Neural cell (in vitro differentiated cells): Measurements from ENCODE around the gene ANKDD1B. TPM values are rescaled to one million over a fixed set of nuclear protein-coding genes. Genes with fewer than 3 reads are reported as not detected.

ENCODE experiments used
- H2AFZ ChIP-seq: fragments of 200-600, 300-800 bp; sonication (generic), shearing (Covaris generic); 2 replicates; pipeline ENCODE4 v1.6.0; 2014; ENCODE audit warnings: low read depth, mild to moderate bottlenecking, antibody characterized with exemption, low read length, moderate library complexity
- H3F3A ChIP-seq: fragments of 200-600 bp; shearing (Covaris generic); 2 replicates; pipeline ENCODE4 v1.6.1; 2016; ENCODE audit warnings: mild to moderate bottlenecking, moderate library complexity, mixed read lengths, antibody characterized with exemption, low read length; ENCODE audit not compliant: insufficient read depth, poor library complexity, severe bottlenecking
- H3K27ac ChIP-seq: fragments of 200-600, 300-800 bp; sonication (generic), shearing (Covaris generic); 2 replicates; pipeline ENCODE4 v1.5.1; 2014; ENCODE audit warnings: mild to moderate bottlenecking, low read length, moderate library complexity
- H3K27me3 ChIP-seq: fragments of 300-800, 200-600 bp; sonication (generic), shearing (Covaris generic); 2 replicates; pipeline ENCODE4 v1.6.0; 2014; ENCODE audit warnings: mild to moderate bottlenecking, low read depth, low read length, moderate library complexity; ENCODE audit not compliant: insufficient read depth
- H3K36me3 ChIP-seq: fragments of 300-800, 200-600 bp; sonication (generic), shearing (Covaris generic); 2 replicates; pipeline ENCODE4 v1.5.1; 2014; ENCODE audit warnings: mild to moderate bottlenecking, antibody characterized with exemption, low read length, moderate library complexity; ENCODE audit not compliant: insufficient read depth
- H3K4me2 ChIP-seq: fragments of 300-800, 200-600 bp; sonication (generic), shearing (Covaris generic); 2 replicates; pipeline ENCODE4 v1.6.0; 2014; ENCODE audit warnings: mild to moderate bottlenecking, low read length
- H3K4me3 ChIP-seq: fragments of 300-800, 200-600 bp; sonication (generic), shearing (Covaris generic); 2 replicates; pipeline ENCODE4 v1.5.1; 2014; ENCODE audit warnings: mild to moderate bottlenecking, low read length, moderate library complexity
- H3K79me2 ChIP-seq: fragments of 200-600 bp; shearing (Covaris generic); replicated peaks from 2 replicates; pipeline ENCODE4 v1.6.0; 2014; ENCODE audit warnings: mild to moderate bottlenecking, low read length, moderate library complexity; ENCODE audit not compliant: insufficient read depth
- H3K9ac ChIP-seq: fragments of 300-800, 200-600 bp; sonication (generic), shearing (Covaris generic); 2 replicates; pipeline ENCODE4 v1.6.1; 2016; ENCODE audit warnings: mild to moderate bottlenecking, low read length, mixed read lengths
- H3K9me2 ChIP-seq: fragments of 200-600 bp; shearing (Covaris generic); 2 replicates; pipeline ENCODE4 v1.6.1; 2016; ENCODE audit warnings: mild to moderate bottlenecking, low read length, mixed read lengths; ENCODE audit not compliant: insufficient read depth
- H3K9me3 ChIP-seq: fragments of 200-600, 300-800 bp; sonication (generic), shearing (Covaris generic); 2 replicates; pipeline ENCODE4 v1.6.1; 2016; ENCODE audit warnings: mild to moderate bottlenecking, mixed run types, low read length, moderate library complexity, mixed read lengths
- H4K20me1 ChIP-seq: fragments of 200-600 bp; shearing (Covaris generic); 2 replicates; pipeline ENCODE4 v1.6.1; 2016; ENCODE audit warnings: mild to moderate bottlenecking, mixed run types; ENCODE audit not compliant: insufficient read depth
- CTCF ChIP-seq: fragments of 450-650 bp; IDR thresholded peaks from 2 replicates; pipeline ENCODE4 v1.5.1; 2014; ENCODE audit warnings: antibody characterized with exemption, mild to moderate bottlenecking, moderate library complexity; ENCODE audit not compliant: poor library complexity, severe bottlenecking
- EP300 ChIP-seq: fragments of 450-650 bp; conservative IDR thresholded peaks from 2 replicates; pipeline ENCODE4 v1.6.1; 2014; ENCODE audit warnings: antibody characterized with exemption, mild to moderate bottlenecking, moderate library complexity; ENCODE audit not compliant: poor library complexity, severe bottlenecking
- EZH2 ChIP-seq: fragments of 200-600, 300-800 bp; shearing (Covaris generic), sonication (generic); IDR thresholded peaks from 2 replicates; pipeline ENCODE4 v1.6.1; 2014; ENCODE audit warnings: antibody characterized with exemption, low read length, borderline replicate concordance, mild to moderate bottlenecking; ENCODE audit not compliant: insufficient read depth, poor library complexity, severe bottlenecking
- MXI1 ChIP-seq: fragments of 450-650 bp; conservative IDR thresholded peaks from 2 replicates; pipeline ENCODE4 v1.6.1; 2014; ENCODE audit warnings: antibody characterized with exemption, mild to moderate bottlenecking; ENCODE audit not compliant: poor library complexity, severe bottlenecking
- POLR2AphosphoS5 ChIP-seq: IDR thresholded peaks from 2 replicates; pipeline ENCODE4 v1.6.1; 2012
- RAD21 ChIP-seq: fragments of 450-650 bp; conservative IDR thresholded peaks from 2 replicates; pipeline ENCODE4 v1.6.1; 2014; ENCODE audit warnings: antibody characterized with exemption, mild to moderate bottlenecking, moderate library complexity
- REST ChIP-seq: IDR thresholded peaks from 2 replicates; pipeline ENCODE4 v1.6.1; 2012; ENCODE audit warnings: borderline replicate concordance
- SMC3 ChIP-seq: fragments of 450-650 bp; conservative IDR thresholded peaks from 2 replicates; pipeline ENCODE4 v1.6.1; 2014; ENCODE audit warnings: antibody characterized with exemption, mild to moderate bottlenecking, moderate library complexity; ENCODE audit not compliant: poor library complexity
- TAF1 ChIP-seq: IDR thresholded peaks from 2 replicates; pipeline ENCODE4 v1.6.1; 2012; ENCODE audit warnings: low read depth
- polyA plus RNA-seq: library from polyadenylated mRNA; depleted of rRNA; stranded (reverse); fragments of >200 nt; gene quantifications from 2 replicates; pipeline ENCODE4 v1.2.3, GENCODE V29; 2014

Gene ANKDD1B
- polyA plus RNA-seq, 1 donor from 2014 or later: 0.37 TPM

- Histone ChIP-seq H3K9ac (no peak overlapping the region), H3K27me3 (no peaks in the 10 kb centered on the region), H4K20me1 (no peaks in the 10 kb centered on the region), H3K4me3 (no peak overlapping the region), H3K9me3 (no peaks in the 10 kb centered on the region), H2AFZ (no peak overlapping the region), H3K9me2 (no peaks in the 10 kb centered on the region), H3K36me3 (no peaks in the 10 kb centered on the region), H3K27ac (no peak overlapping the region), H3K4me2 (no peak overlapping the region), H3F3A (no peaks in the 10 kb centered on the region), H3K79me2 (no peaks in the 10 kb centered on the region)
- TF ChIP-seq POLR2AphosphoS5: no peak
- no peak for TF ChIP-seq RAD21
- TF ChIP-seq EP300: no peak
- no peak for TF ChIP-seq SMC3
- TF ChIP-seq EZH2: no peak
Measured at GRCh38 chr5:75654693-75655295, 43.5 kb downstream of the ANKDD1B start.

- Histone ChIP-seq H3K27me3 (no peaks in the 10 kb centered on the region), H2AFZ (no peak overlapping the region), H3K9me2 (no peaks in the 10 kb centered on the region), H3F3A (no peaks in the 10 kb centered on the region), H3K4me2 (no peak overlapping the region), H3K9ac (no peak overlapping the region), H3K36me3 (no peaks in the 10 kb centered on the region), H4K20me1 (no peaks in the 10 kb centered on the region), H3K9me3 (no peaks in the 10 kb centered on the region), H3K4me3 (peak overlapping the region; percentile 16), H3K27ac (no peak overlapping the region), H3K79me2 (no peaks in the 10 kb centered on the region)
- TF ChIP-seq TAF1 (no peak), MXI1 (no peak), CTCF (no peak), POLR2AphosphoS5 (no peak), RAD21 (no peak), SMC3 (no peak), REST (no peak), EP300 (no peak), EZH2 (no peak)
Measured at GRCh38 chr5:75656311-75657003, 45.2 kb downstream of the ANKDD1B start.
